Right lung (tissue), 5 donors: ENCODE results near the gene HTRA3. TPM values are rescaled to one million over a fixed set of nuclear protein-coding genes. Genes with fewer than 3 reads are reported as not detected.

Experiments used
- DNase-seq, 2 donors: peaks; one replicate each; pipeline ENCODE4 v3.0.0-alpha.2; 2013
- polyA plus RNA-seq, 5 donors: library from polyadenylated mRNA; unstranded; fragments of 120-200 nt; gene quantifications; one replicate each; pipeline versions ENCODE4 v1.2.1 to v1.2.3, GENCODE V29; 2013; ENCODE audit warnings: inconsistent platforms in 1 of 5, low replicate concordance in 1 of 5; ENCODE audit not compliant: insufficient read length in 5 of 5, insufficient read depth in 1 of 5

HTRA3 gene
- polyA plus RNA-seq, 5 donors = 8.6 to 17.7 (median 11.0) TPM

GRCh38 chr4:8265171-8265929, 4.2 kb upstream of the HTRA3 start:
- no peak for DNase-seq

DNA sequence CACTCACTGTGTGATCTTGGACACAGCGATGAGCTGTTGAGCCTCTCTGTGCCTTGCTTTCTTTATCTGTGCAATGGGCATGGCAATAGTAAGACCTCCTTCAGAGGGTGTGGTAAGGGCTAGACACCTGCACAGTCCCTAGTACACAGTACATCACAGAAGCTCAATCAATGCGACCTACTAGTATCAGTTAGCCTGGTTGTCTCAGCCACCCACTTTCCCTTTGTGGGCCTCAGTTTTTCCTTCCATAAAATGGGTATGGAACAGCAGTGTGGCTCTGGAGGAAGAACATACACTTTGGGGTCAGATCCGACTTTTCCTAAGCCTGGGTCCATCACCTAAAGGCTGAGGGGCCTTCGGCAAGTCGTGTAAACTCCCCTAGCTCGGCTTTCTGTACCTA, 3.5 kb upstream of the HTRA3 start:
- no peak for DNase-seq

GRCh38 chr4:8266508-8266907, 3.0 kb upstream of the HTRA3 start:
- DNase-seq = no peak

DNA sequence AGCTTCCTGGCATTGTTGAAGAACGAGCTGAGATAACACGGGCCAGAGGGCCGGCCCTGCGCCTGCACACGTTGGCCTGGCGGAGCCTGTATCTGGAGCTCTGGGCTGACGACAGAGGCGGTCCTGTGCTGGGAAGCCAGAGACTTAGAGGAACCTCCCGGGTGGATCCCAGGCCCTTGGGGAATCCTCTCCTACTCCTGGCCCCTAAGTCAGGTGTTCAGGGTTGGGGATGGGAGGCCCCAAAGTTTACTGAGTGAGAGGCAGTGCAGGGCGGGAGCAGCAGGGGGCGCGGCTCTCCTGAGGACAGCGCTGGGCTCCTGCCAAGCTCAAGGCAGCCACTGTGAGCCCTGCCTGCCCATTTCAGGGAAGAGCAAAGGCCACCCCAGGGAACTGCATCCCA, 2.5 kb upstream of the HTRA3 start:
- peak in 1 of 2 donors; percentile 46 for DNase-seq

GRCh38 chr4:8268211-8268610, 1.3 kb upstream of the HTRA3 start:
- DNase-seq = no peak

DNA sequence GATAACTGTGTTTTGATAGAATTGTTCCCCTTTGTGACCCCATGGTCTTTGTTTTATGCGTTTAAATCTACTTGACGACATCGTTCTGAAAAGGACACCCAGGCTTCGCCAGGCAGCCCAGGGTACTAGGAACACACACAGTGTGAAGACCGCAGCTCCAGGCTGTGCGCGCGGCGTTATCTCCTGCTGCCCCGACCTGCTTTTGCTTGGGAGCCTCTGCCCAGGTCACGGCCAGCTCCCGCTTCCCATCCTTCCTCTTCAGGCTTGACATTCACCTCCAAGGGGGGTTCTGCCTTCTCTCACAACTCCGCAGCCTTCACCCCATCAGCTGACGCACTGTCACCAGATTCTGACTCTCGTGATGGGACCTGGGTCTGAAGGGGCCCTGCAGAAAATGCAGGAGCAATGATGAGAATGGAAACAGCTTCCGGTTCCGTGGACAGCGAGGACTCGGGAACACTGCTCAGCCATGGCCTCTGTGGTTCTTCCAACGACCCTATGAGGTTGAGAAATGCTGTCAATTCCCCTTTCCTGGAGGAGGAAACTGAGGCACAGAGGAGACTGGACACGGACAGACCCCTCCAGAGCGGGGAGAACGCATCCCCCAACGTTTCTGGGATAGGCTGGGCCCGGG, 536 bp upstream of the HTRA3 start:
- no peak for DNase-seq

DNA sequence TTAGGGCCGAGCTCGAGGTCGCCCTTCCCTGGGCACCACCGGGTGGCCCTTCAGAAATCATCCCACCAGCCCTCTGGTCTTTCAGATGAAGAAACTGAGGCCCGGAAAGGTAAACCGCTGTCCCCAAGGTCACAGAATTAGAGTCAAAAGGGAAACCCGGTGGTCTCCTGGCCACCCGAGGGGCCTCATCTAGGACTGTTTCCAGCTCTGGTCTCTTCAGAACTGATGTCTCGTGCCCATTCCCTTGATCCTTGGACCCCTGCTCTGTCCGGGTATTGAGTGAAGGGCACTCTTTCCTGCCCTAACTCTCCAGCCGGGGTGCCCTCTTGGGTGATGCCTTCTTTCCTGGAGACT, 841 bp downstream of the HTRA3 start:
- DNase-seq = no peak

DNA sequence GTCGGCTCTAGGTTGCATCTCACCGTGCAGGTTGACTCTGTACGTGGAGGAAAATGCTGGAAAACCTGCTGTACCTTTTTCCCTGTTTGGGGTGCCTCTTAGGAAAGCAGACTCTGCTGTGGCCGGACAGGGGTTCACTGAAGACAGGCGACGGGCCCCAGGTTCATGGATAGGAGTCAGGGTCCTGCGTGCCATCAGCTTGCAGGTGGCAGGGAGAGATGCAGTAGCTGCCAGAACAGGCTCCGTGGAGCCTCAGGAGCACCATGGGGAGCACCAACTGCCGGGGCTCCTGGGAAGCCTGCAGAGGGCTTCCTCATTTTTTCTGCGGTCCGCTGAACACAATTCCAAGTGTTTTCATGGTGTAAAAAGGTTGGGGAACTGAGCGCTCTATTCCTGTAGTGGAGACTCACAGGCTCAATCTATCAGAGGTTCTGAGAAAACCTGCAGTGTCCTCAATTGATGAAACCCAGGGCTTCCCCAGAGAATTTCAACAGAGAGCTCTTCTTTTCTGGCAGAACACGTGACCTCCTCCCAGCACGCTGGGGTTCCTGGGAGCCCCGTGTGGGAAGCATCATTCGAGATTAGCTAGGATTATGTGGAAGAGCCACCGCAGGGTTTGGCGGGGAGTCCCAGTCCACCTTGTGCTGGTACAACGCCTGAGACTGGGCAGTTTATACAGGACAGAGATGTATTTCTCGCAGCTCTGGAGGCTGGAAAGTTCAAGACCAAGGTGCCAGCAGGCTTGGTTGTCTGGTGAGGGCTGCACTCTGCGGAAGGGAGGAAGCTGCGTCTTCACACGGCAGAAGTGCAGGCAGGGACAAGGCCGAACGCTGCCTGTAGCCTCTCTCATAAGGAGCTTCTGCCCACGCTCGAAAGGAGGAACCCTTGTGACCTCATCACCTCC, 1.6 kb downstream of the HTRA3 start:
- no peak for DNase-seq

- DNase-seq = no peak
Observed at GRCh38 chr4:8271821-8272220, 2.3 kb downstream of the HTRA3 start.

DNA sequence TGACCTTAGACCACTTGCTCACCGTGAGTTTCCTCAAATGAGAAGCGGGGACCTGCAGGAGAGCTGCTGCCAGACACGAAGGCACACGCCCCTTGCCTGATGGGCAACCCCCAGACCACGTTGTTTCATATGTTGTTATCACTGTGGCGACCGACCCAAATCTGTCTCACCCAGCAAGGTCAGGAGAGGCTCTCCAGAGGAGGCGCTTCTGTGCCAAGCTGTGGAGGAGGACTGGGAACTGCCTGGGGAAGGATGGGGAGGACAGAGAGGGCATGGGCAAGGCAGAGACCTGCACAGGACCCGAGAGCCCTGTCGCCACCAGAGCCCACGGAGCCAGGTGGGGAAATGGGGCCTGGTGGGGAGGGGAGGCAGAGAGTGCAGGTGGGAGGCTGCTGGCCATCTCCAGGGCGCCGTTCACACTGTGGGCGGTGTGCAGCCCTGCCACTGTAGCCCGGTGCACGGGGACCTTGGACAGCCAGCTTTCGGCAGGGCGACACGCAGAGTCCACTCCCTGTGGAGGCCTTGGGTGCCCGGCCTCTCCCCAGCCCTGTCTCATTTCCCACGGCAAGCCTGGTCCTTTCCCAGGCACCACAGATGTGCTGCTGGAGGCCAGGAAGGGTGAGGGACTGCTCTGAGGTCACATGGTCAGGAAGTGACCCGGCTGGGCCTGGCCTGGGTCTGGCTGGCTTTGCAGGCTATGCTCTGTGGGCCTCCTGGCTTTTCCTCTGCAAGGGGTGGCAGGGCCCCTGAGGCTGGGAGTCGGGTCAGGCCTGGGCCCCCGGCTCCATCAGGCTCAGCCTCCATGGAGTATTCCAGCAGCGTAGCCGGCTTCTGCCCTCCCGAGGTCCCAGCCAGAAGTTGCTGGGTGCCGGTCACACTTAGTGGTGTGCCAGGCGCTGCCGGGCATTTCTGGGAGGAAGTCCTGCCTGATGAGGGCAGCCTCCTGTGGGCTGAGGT, 3.2 kb downstream of the HTRA3 start:
- DNase-seq = no peak

GRCh38 chr4:8273450-8273849, 3.9 kb downstream of the HTRA3 start:
- DNase-seq = no peak

GRCh38 chr4:8274066-8274652, 4.6 kb downstream of the HTRA3 start:
- no peak for DNase-seq

DNA sequence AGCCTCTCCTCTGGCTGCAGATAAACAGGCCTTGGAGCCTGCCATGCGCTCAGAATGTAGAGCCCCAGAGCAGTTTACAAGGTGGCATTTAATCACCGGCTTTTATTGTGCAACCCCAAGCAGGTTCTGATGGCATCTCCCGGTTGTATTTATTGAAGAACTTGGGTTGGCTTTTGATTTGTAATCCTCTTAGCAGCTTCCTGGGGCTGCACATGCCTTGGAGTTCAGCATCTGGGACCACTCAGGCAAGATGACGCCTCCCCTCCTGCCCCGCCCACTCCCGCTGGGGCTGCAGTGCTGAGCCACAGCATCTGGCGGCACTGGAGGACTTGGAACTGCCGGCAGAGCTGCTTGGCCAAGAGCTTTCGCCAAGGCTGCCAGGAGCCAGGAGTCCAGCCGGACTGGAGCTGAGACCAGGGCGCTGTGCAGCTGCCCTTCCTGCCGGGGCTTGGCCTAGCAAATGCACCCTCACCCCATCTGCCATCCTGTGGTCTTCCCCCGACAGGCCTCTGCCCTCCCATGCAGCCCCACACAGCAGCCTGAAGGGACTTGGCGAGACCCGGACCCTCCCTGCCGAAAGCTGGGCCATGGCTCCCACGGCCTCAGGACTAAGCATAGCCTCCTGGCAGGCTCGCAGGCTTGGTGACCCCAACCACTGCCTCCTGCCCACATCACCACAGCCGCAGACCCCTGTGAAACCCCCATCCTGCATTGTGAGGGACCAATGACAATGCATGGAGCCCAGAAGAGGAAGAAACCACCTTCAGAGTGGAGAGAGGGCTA, 5.4 kb downstream of the HTRA3 start:
- peak; percentile 91 to 95 for DNase-seq

DNA sequence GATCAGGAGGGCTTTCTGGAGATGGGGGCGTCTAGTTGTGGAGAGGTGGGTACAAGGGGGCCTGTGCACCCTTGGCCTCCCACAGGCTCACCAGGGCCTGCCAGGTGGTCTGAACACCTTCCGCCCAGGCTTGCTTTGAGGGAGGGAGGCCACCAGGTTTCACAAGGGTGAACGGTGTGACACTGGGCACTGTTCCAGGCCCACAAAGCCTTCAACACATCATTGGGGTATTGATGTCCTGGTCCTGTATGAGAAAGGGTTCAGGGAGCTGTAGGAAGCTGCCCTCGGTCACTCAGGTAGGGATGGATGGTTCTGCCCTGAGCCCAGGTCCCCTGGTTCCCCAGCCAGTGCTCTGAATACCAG, 6.0 kb downstream of the HTRA3 start:
- no peak for DNase-seq

GRCh38 chr4:8276358-8277240, 7.0 kb downstream of the HTRA3 start:
- no peak for DNase-seq

- no peak for DNase-seq
Observed at GRCh38 chr4:8277356-8278008, 7.9 kb downstream of the HTRA3 start.

DNA sequence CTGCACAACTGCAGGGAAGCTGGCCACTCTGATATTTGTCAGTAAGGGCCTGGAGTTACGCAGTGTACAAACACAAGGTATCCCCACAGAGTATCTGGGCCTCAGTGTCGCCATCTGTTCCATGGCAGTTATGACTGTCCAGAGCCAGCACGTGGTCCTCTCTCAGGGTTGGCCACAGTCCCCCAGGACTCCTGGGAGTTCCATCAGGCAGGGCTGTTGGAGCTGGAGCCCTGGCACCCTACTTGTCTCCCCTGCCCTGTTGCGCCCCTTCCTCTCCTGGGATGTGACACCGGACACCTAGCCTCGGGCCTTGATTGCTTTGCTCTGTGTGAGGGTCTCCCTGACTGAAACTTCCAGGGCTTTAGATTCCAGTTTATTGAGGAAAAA, 8.4 kb downstream of the HTRA3 start:
- no peak for DNase-seq

DNA sequence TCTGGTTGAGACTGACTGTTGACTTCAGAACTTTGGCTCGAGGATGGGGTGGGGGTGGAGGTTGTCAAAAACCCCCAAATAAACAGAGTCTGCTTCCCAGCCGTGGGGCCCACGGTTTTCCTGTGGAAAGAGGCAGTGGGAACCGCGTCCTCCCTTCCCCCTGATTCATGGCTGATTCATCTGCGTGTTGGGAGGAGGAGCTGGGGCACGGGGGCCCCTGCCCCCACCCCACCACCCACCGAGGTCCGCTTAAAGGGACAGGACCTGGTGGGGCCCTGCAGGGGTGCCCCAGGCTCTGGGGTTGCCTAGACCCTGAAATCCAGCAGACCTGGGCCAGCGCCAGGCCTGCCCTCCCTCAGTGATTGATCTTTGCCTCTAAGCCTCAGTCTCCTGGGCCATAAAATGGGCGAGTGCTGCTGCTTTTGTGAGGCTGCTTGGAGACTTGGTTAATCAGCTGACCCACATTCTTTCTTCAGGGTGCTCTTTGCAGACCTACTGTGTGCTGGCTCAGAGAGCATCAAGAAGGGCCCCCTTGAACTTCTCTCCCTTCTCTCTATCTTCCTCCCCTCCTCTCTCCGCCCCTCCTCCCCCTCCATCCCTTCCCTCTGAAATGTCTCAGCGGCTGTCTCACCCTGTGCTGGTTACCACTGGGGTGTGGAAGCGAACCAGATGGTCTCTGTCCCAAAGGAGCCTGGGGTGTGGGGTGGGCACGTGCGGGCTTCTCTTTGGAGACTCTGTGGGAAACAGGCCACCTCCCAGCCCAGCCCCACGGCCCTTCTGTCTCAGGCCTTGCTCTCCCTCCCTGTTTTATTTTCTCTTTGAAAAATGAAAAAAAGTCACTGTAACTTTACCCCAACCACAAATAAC, 9.1 kb downstream of the HTRA3 start:
- peak in 1 of 2 donors; percentile 38 for DNase-seq
